ENCODE data around the gene SIL1.

DNA sequence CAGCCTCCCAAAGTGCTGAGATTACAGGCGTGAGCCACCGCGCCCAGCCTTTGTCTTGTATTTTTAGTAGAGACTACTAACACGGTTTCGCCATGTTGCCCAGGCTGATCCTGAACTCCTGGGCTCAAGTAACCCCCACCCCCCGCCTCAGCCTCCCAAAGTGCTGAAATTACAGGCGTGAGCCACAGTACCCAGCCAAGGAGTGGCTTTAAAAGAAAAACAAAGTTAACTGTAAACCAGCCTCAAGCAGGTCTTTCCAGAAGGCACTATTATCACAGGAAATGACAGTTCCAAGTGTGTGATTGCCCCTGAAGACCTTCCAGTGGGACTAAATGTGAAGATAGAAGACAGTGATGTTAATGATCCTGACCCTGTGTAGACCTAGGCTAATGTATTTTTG is 31.1 kb downstream of the SIL1 start:
- TF ChIP-seq, protein P1, sequence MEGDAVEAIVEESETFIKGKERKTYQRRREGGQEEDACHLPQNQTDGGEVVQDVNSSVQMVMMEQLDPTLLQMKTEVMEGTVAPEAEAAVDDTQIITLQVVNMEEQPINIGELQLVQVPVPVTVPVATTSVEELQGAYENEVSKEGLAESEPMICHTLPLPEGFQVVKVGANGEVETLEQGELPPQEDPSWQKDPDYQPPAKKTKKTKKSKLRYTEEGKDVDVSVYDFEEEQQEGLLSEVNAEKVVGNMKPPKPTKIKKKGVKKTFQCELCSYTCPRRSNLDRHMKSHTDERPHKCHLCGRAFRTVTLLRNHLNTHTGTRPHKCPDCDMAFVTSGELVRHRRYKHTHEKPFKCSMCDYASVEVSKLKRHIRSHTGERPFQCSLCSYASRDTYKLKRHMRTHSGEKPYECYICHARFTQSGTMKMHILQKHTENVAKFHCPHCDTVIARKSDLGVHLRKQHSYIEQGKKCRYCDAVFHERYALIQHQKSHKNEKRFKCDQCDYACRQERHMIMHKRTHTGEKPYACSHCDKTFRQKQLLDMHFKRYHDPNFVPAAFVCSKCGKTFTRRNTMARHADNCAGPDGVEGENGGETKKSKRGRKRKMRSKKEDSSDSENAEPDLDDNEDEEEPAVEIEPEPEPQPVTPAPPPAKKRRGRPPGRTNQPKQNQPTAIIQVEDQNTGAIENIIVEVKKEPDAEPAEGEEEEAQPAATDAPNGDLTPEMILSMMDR (IDR thresholded peaks at IDR 0.05), result no peak
- TF ChIP-seq EP300 (IDR thresholded peaks at IDR 0.05), result no peak
